CD14-positive monocyte (primary cell): ENCODE data around the gene RXYLT1. TPM values are rescaled to one million over a fixed set of nuclear protein-coding genes. Genes with fewer than 3 reads are reported as not detected.

ENCODE experiments used
- DNase-seq, 3 donors: peaks; one replicate each; pipeline ENCODE4 v3.0.0-alpha.2; 2011 to 2022
- H2AFZ ChIP-seq: 2 replicates; pipeline ENCODE4 v1.6.0; 2012; ENCODE audit warnings: mild to moderate bottlenecking, low read depth, low read length, inconsistent platforms; ENCODE audit not compliant: insufficient read depth, poor library complexity, severe bottlenecking
- H3K27ac ChIP-seq, 2 donors: 1 replicate in 1 of 2; 2 replicates in 1 of 2; pipeline ENCODE4 v1.5.1; 2012 to 2013; ENCODE audit warnings: low read length in 2 of 2, control low read depth in 1 of 2, inconsistent platforms in 1 of 2, low read depth in 1 of 2, mild to moderate bottlenecking in 1 of 2
- H3K27me3 ChIP-seq, 2 donors: one replicate each; pipeline versions ENCODE4 v1.6.0 to v1.6.1; 2011 to 2013; ENCODE audit warnings: low read length in 2 of 2; ENCODE audit not compliant: control insufficient read depth in 2 of 2, insufficient read depth in 2 of 2
- H3K36me3 ChIP-seq, 2 donors: replicated peaks in 1 of 2; 1 replicate in 1 of 2; 2 replicates in 1 of 2; pipeline versions ENCODE4 v1.5.1 to v1.6.1; 2012 to 2013; ENCODE audit warnings: low read length in 2 of 2, control low read depth in 1 of 2, inconsistent platforms in 1 of 2, mild to moderate bottlenecking in 1 of 2; ENCODE audit not compliant: insufficient read depth in 2 of 2, control insufficient read depth in 1 of 2
- H3K4me1 ChIP-seq, 2 donors: 1 replicate in 1 of 2; 2 replicates in 1 of 2; pipeline versions ENCODE4 v1.5.1 to v1.6.1; 2012 to 2013; ENCODE audit warnings: low read length in 2 of 2, control low read depth in 1 of 2, inconsistent platforms in 1 of 2, mild to moderate bottlenecking in 1 of 2, moderate library complexity in 1 of 2; ENCODE audit not compliant: insufficient read depth in 2 of 2, control insufficient read depth in 1 of 2
- H3K4me2 ChIP-seq: replicated peaks from 2 replicates; pipeline ENCODE3; 2012; ENCODE audit warnings: low read length, moderate library complexity, mild to moderate bottlenecking; ENCODE audit not compliant: poor library complexity, severe bottlenecking; ENCODE audit errors: extremely low read depth
- H3K4me3 ChIP-seq, 3 experiments: fragments of 200-600 bp in 1 of 3; sonication (generic) in 1 of 3; replicated peaks in 1 of 3; 1 replicate in 2 of 3; 2 replicates in 1 of 3; pipeline ENCODE4 v1.5.1; 2011 to 2013; ENCODE audit warnings: low read length in 3 of 3, mild to moderate bottlenecking in 3 of 3, control low read depth in 2 of 3, low read depth in 2 of 3, inconsistent platforms in 1 of 3, moderate library complexity in 1 of 3
- H3K79me2 ChIP-seq: 2 replicates; pipeline ENCODE4 v1.6.0; 2012; ENCODE audit warnings: mild to moderate bottlenecking, control low read depth, inconsistent platforms, low read length, moderate library complexity; ENCODE audit not compliant: insufficient read depth
- H3K9ac ChIP-seq: 2 replicates; pipeline ENCODE4 v1.6.0; 2017; ENCODE audit warnings: low read length, mild to moderate bottlenecking; ENCODE audit not compliant: insufficient read depth, poor library complexity, severe bottlenecking
- H3K9me3 ChIP-seq, 2 donors: replicated peaks in 1 of 2; 1 replicate in 1 of 2; 2 replicates in 1 of 2; pipeline versions ENCODE4 v1.5.1 to v1.6.1; 2012 to 2013; ENCODE audit warnings: low read length in 2 of 2, control low read depth in 1 of 2; ENCODE audit not compliant: control insufficient read depth in 1 of 2, insufficient read depth in 1 of 2
- H4K20me1 ChIP-seq: 2 replicates; pipeline ENCODE4 v1.6.0; 2012; ENCODE audit warnings: mild to moderate bottlenecking, low read length, control low read depth, moderate library complexity; ENCODE audit not compliant: insufficient read depth
- H3K27ac Mint-ChIP-seq, 7 donors: one replicate each; pipeline ENCODE4 v1.8.0; 2020; ENCODE audit warnings: mild to moderate bottlenecking in 7 of 7, mixed read lengths in 7 of 7, moderate library complexity in 6 of 7, inconsistent platforms in 2 of 7
- H3K27me3 Mint-ChIP-seq, 3 donors: one replicate each; pipeline ENCODE4 v1.8.0; 2021 to 2022; ENCODE audit warnings: low read depth in 3 of 3, mild to moderate bottlenecking in 3 of 3, mixed read lengths in 3 of 3, moderate library complexity in 3 of 3, inconsistent platforms in 1 of 3
- H3K36me3 Mint-ChIP-seq, 2 donors: one replicate each; pipeline ENCODE4 v1.8.0; 2020; ENCODE audit warnings: mixed read lengths in 2 of 2, inconsistent platforms in 1 of 2, mild to moderate bottlenecking in 1 of 2
- H3K4me1 Mint-ChIP-seq: one replicate; pipeline ENCODE4 v1.8.0; 2020; ENCODE audit warnings: mild to moderate bottlenecking, mixed read lengths
- H3K4me3 Mint-ChIP-seq, 2 donors: one replicate each; pipeline ENCODE4 v1.8.0; 2020; ENCODE audit warnings: mild to moderate bottlenecking in 2 of 2, mixed read lengths in 2 of 2, moderate library complexity in 1 of 2
- H3K9me3 Mint-ChIP-seq, 7 donors: one replicate each; pipeline ENCODE4 v1.8.0; 2020 to 2022; ENCODE audit warnings: mixed read lengths in 7 of 7, mild to moderate bottlenecking in 6 of 7, moderate library complexity in 6 of 7, inconsistent platforms in 2 of 7
- CTCF ChIP-seq: fragments of 200-600 bp; IDR thresholded peaks from one replicate; pipeline ENCODE4 v1.8.0; 2022; ENCODE audit warnings: antibody characterized with exemption, mild to moderate bottlenecking
- WGBS: methylation state at CpG from one replicate; pipeline ENCODE4 v1.1.5; 2013; ENCODE audit warnings: missing lambda C conversion rate; ENCODE audit not compliant: insufficient coverage; 5-methylcytosine and 5-hydroxymethylcytosine counted together
- intact Hi-C, 2 donors: fragments of 100-400 bp; cut with micrococcal nuclease; formaldehyde crosslinking; loops; one replicate each; pipeline versions ENCODE4 v1.15.0 to v1.15.1; 2023
- polyA plus RNA-seq, 3 donors: library from polyadenylated mRNA; depleted of rRNA in 1 of 3; unstranded in 2 of 3; stranded (reverse) in 1 of 3; fragments of 300-500 nt in 2 of 3; fragments of >200 nt in 1 of 3; fragmentation: Illumina TruSeq in 2 of 3; gene quantifications; 1 replicate in 2 of 3; 2 replicates in 1 of 3; pipeline ENCODE4 v1.2.3, GENCODE V29; 2012 to 2021

Gene RXYLT1
- polyA plus RNA-seq, 3 donors = 4.3 to 6.5 (median 6.5) TPM

- 100% methylated on average over 1 of the region's 1 CpG for WGBS
- Histone ChIP-seq H3K36me3 (peaks cover 1 to 42% of the 10 kb centered on the region in 2 donors), H3K27ac (no peak overlapping the region), H3K4me3 (no peak overlapping the region), H4K20me1 (no peaks in the 10 kb centered on the region), H3K9ac (no peak overlapping the region), H3K4me2 (no peak overlapping the region), H3K79me2 (peaks cover 7% of the 10 kb centered on the region), H2AFZ (no peak overlapping the region), H3K4me1 (peaks cover 14 to 22% of the 10 kb centered on the region in 2 donors), H3K27me3 (no peaks in the 10 kb centered on the region), H3K9me3 (no peaks in the 10 kb centered on the region)
- Mint-ChIP-seq H3K4me1 (peaks cover 22% of the 10 kb centered on the region), H3K27me3 (no peaks in the 10 kb centered on the region), H3K4me3 (no peak overlapping the region), H3K36me3 (peaks cover 27 to 29% of the 10 kb centered on the region in 2 donors), H3K9me3 (no peaks in the 10 kb centered on the region), H3K27ac (peak overlapping the region in 1 of 7 donors; percentile 21)
- intact Hi-C loops = no loop called here
- DNase-seq = no peak
- no peak for TF ChIP-seq CTCF
Observed at GRCh38 chr12:63782466-63782865, 2.8 kb downstream of the RXYLT1 start.

GRCh38 chr12:63787306-63787705 is 7.6 kb downstream of the RXYLT1 start:
- no peak overlapping the region for H3K4me3 Mint-ChIP-seq
- no peaks in the 10 kb centered on the region for H3K27me3 Mint-ChIP-seq
- Histone ChIP-seq H3K9ac (no peak overlapping the region), H3K9me3 (no peaks in the 10 kb centered on the region), H3K27me3 (no peaks in the 10 kb centered on the region), H3K4me3 (no peak overlapping the region), H3K4me2 (no peak overlapping the region), H3K36me3 (peaks cover 6 to 66% of the 10 kb centered on the region in 2 donors), H2AFZ (no peak overlapping the region), H4K20me1 (no peaks in the 10 kb centered on the region), H3K4me1 (no peaks in the 10 kb centered on the region), H3K27ac (no peak overlapping the region), H3K79me2 (no peaks in the 10 kb centered on the region)
- intact Hi-C loops = no loop called here
- WGBS = no CpG with 5 or more reads among the region's 3 CpGs
- peaks cover 48 to 50% of the 10 kb centered on the region in 2 donors for H3K36me3 Mint-ChIP-seq
- no peaks in the 10 kb centered on the region for H3K4me1 Mint-ChIP-seq
- H3K9me3 Mint-ChIP-seq = no peaks in the 10 kb centered on the region
- no peak for TF ChIP-seq CTCF
- no peak for DNase-seq
- no peak overlapping the region for H3K27ac Mint-ChIP-seq
